ENCODE measurements around the gene PHOX2B.

DNA sequence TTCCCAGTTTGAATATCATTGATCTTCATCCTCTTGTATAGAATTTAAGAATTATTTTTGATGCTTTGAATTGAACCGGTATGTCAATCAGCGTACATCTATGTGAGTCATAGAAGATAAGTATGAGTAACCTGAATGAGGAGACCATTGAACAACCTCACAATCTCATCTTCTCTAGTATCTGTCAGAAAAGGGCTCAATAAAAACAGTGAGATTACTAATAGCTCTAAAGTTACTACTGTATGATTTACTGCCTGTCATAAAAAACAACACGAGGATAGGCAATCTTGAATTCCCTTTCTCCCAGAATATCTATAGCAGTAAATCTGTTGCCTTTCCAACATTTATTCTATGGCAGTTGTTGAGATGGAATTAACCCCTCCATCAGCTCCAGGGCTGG is 36.1 kb downstream of the PHOX2B start:
- TF ChIP-seq ZNF274 (IDR thresholded peaks at IDR 0.05; ENCODE audit: low read depth, low read length), result no peak
- no peak for TF ChIP-seq YY1 (IDR thresholded peaks at IDR 0.05; ENCODE audit: insufficient read depth, insufficient read length)
